RWPE1 (cell line): Measurements from ENCODE around the gene TBC1D19.
"Not testable (repeated sequence)": the region's sequence is repeated elsewhere in the genome, so short reads cannot be mapped to it uniquely, and the experiment has no call there.

Source experiments
- CTCF ChIA-PET: fragments of 350-600 bp; sonication (Branson Sonifier 250); formaldehyde crosslinking; extraction: SDS; loops from one replicate; lab custom pipeline; 2021; lab: Yijun Ruan, JAX
- POLR2A ChIA-PET: fragments of 400-600 bp; formaldehyde crosslinking; extraction: SDS; loops from one replicate; lab custom pipeline; 2020; ENCODE audit warnings: antibody characterized with exemption; ENCODE audit not compliant: low non-redundant PET; lab: Yijun Ruan, JAX
- DNase-seq: peaks from one replicate; pipeline ENCODE4 v3.0.0; 2012; ENCODE audit warnings: low spot score
- H3K27ac ChIP-seq: fragments of 450-650 bp; 2 replicates; pipeline ENCODE4 v1.5.1; 2017
- CTCF ChIP-seq: fragments of 450-650 bp; conservative IDR thresholded peaks from 2 replicates; pipeline ENCODE4 v1.5.1; 2017; ENCODE audit warnings: low read depth, mild to moderate bottlenecking

The TBC1D19 gene

GRCh38 chr4:26663888-26664287, 80.0 kb downstream of the TBC1D19 start:
- H3K27ac ChIP-seq = no peak overlapping the region
- POLR2A ChIA-PET = no interaction called here
- TF ChIP-seq CTCF = no peak
- CTCF ChIA-PET = interaction anchor here (0.6 kb wide), 1 partner anchor 11 kb away, joined by 4 read pairs; no protein-coding TSS in a partner anchor
- no peak for DNase-seq

GRCh38 chr4:26670903-26671537, 87.1 kb downstream of the TBC1D19 start:
- no peak for DNase-seq
- no peak for TF ChIP-seq CTCF
- POLR2A ChIA-PET = no interaction called here
- H3K27ac ChIP-seq = no peak overlapping the region
- CTCF ChIA-PET = no interaction called here

GRCh38 chr4:26679040-26679695, 95.3 kb downstream of the TBC1D19 start:
- DNase-seq, H3K27ac ChIP-seq, POLR2A ChIA-PET: not testable (repeated sequence)
- CTCF ChIA-PET = interaction anchor here (0.5 kb wide), 1 partner anchor 328 kb away, joined by 3 read pairs; no protein-coding TSS in a partner anchor

GRCh38 chr4:26682436-26682835, 98.6 kb downstream of the TBC1D19 start:
- no peak overlapping the region for H3K27ac ChIP-seq
- POLR2A ChIA-PET = no interaction called here
- CTCF ChIA-PET = no interaction called here
- no peak for DNase-seq
- no peak for TF ChIP-seq CTCF

- ChIA-PET CTCF (interaction anchor here (0.5 kb wide), 2 partner anchors 1154 to 1244 kb away, joined by 3 read pairs; no protein-coding TSS in a partner anchor), POLR2A (no interaction called here)
- no peak overlapping the region for H3K27ac ChIP-seq
- TF ChIP-seq CTCF = no peak
- no peak for DNase-seq
Measured at GRCh38 chr4:26685250-26685649, 101.4 kb downstream of the TBC1D19 start.

- CTCF ChIA-PET = no interaction called here
- POLR2A ChIA-PET = no interaction called here
- no peak overlapping the region for H3K27ac ChIP-seq
- TF ChIP-seq CTCF = no peak
- DNase-seq = peak; percentile 49
Measured at GRCh38 chr4:26687728-26688127, 103.8 kb downstream of the TBC1D19 start.

- TF ChIP-seq CTCF = no peak
- POLR2A ChIA-PET = no interaction called here
- CTCF ChIA-PET = no interaction called here
- H3K27ac ChIP-seq = no peak overlapping the region
- DNase-seq = no peak
Measured at GRCh38 chr4:26690506-26690905, 106.6 kb downstream of the TBC1D19 start.
